ENCODE data around the gene EPN2.

The EPN2 gene

DNA sequence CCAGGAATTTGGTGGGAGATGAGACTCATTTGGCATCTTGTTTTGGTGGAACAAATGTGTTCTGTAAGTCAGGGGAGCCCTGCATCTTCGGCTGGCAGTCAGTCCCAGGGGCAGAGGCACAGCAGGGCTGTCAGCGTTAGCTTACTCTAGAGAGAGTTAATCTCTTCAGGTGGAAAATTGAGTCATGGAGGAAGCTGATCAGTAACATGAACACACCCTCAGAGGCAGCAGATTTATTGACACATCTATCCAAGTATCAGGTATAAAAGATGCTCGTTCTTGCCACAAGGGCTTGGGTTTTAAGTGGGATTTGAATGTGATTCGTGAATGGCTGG lies 55.2 kb downstream of the EPN2 start:
- no peak for DNase-seq (ENCODE audit: low read depth, low spot score)

DNA sequence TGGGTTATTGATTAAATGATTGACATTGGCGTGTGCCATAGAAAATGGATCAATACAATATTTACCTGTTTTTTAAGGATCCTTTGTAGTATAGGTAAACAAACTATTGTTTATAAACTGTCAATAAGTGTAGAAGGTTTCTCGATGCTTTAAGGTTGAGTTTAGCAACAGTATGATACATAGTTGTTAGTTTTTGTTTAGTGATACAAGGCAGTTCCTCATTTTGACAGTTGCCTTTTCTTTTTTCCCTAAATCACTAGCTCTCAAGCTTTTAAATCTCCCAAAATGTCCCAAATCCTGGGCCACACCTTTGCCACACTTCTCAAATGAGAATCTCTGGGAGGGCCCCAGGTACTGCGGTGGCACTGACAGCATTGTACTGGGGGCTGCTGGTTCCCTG lies 57.3 kb downstream of the EPN2 start:
- DNase-seq (ENCODE audit: low read depth, low spot score), result no peak

GRCh38 chr17:19295473-19296135 lies 58.4 kb downstream of the EPN2 start:
- DNase-seq (ENCODE audit: low read depth, low spot score), result no peak

- no peak for DNase-seq (ENCODE audit: low read depth, low spot score)
These were observed 59.9 kb downstream of the EPN2 start for GRCh38 chr17:19296786-19297778.

DNA sequence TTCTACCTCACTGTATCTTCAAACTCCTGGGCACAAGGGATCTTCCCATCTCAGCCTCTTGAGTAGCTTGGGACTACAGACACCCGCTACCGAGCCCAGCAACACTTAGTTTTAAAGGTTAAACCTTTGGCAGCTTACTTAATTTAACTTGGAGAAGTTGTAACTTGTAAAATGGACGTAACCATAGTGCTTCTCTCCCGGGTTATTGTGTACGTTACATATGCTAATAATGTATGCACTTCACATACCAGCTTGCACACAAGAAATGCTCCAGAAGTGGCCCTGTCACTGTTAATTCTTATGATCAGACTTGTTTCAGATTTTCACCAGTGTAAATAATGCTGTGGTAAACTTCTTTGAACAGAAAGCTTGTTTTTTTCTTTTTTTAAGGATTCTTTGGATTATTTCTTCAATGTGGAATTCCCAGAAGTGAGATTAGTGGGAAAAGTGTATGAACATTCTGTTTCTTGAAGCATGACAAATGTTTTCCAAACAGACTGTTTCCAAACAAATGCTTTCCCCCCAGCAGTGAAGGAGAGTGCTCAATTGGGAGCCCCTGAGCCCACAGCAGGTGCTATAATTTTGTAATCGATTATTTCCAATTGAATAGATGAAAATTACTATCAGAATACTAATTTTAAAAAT lies 61.5 kb downstream of the EPN2 start:
- no peak for DNase-seq (ENCODE audit: low read depth, low spot score)

- DNase-seq (ENCODE audit: low read depth, low spot score), result no peak
These were observed 62.1 kb downstream of the EPN2 start for GRCh38 chr17:19299214-19299747.

DNA sequence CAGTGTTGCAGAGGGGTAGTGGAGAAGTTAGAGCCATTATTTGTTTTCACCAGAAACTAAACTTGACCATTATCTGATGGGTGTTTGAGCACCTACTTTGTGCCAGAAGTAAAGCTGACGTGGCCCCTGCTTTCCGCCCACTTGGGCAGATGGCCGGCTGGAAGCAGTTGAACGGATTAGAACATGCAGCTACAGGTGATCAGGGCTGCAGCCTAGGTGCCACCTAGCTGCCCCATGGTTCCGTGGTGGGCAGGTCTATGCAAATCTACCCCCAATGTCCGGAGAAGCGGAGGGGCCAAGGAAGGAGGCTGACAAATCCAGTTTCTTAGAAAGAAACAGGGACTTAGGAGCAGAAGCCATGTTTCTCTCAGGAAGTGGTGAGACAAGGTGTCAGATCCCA lies 62.7 kb downstream of the EPN2 start:
- DNase-seq (ENCODE audit: low read depth, low spot score), result no peak

- no peak for DNase-seq (ENCODE audit: low read depth, low spot score)
These were observed 64.2 kb downstream of the EPN2 start for GRCh38 chr17:19301274-19301951.

DNA sequence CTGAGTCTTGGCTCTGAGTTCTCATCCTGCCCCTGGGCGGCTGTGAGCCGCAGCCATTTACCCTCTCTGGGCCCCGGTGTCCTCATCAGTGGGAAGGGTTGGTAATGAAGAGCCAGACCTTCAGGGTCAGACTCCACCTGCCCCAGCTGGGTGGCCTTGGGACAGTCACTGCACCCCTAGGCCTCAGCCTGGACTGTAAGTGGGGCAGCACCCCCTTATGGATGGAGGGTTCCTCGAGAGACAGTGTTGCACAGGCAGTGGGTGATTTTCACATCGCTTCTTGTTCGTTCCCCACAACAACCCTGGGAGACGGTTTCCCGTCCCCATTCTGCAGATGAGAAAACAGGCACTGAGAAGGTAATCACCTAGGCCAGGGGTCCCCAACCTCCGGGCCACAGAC lies 64.8 kb downstream of the EPN2 start:
- no peak for DNase-seq (ENCODE audit: low read depth, low spot score)

DNA sequence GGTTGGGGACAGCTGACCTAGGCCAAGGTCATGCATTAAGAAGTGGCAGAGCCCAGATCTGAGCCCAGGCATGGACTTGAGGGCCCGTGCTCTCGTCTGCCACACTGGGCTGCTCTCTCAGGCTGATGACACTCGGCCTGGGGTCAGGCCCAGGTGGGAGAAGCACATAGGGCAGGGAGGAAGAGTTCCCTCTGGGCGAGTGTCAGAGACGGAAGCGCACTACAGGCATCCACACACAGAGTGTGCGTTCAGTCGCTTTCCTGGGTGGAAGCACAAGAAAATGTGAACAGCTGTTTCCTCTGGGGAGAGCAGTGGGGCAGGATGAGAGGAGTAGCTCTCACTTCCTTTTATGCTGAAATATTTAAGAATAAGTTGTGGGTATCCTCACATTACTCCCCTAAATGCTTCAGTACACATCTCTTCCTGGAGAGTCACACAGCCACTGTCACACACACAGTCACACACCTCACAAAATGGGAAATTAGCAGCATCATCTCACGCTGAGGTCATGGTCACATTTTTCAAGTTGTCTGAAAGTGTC lies 65.7 kb downstream of the EPN2 start:
- no peak for DNase-seq (ENCODE audit: low read depth, low spot score)

- no peak for DNase-seq (ENCODE audit: low read depth, low spot score)
These were observed 66.2 kb downstream of the EPN2 start for GRCh38 chr17:19303367-19303776.

DNA sequence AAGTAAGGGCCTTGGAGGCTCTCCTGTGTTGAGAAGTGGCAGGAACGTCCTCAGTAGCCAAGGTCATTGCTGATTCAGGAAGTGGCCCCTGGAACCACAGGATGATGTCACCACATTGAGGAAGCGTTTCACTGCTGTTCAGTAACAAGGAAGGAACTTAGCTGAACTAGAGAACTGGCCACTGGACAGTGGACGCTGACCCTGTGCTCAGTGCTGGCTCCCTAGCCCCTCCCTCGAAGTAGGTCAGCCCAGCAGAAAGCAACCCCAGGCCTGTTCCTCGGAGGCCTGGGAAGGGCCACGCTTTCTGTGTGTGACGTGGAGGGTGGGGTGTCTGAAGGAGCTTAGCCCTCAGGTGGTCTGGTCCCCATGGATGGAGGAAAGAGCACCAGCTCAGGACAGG lies 67.0 kb downstream of the EPN2 start:
- no peak for DNase-seq (ENCODE audit: low read depth, low spot score)

- no peak for DNase-seq (ENCODE audit: low read depth, low spot score)
These were observed 67.6 kb downstream of the EPN2 start for GRCh38 chr17:19304751-19305150.

DNA sequence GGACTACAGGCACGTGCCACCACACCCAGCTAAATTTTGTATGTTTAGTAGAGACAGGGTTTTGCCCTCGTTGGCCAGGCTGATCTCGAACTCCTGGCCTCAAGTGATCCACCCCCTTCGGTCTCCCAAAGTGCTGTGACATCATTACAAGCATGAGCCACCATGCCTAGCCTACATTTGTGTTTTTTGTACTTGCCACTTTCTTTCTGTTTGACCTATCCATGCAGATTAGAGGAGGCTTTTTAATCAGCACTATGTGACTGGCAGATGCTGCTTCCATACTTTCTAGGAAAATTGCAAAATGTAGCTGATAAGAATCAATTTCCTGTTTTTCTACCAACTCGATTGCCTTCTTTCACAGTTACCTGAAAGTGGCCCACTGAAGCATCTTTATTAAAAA lies 68.1 kb downstream of the EPN2 start:
- DNase-seq (ENCODE audit: low read depth, low spot score), result no peak

- no peak for DNase-seq (ENCODE audit: low read depth, low spot score)
These were observed 68.6 kb downstream of the EPN2 start for GRCh38 chr17:19305761-19306159.

GRCh38 chr17:19306160-19307111 lies 69.3 kb downstream of the EPN2 start:
- DNase-seq (ENCODE audit: low read depth, low spot score), result no peak

DNA sequence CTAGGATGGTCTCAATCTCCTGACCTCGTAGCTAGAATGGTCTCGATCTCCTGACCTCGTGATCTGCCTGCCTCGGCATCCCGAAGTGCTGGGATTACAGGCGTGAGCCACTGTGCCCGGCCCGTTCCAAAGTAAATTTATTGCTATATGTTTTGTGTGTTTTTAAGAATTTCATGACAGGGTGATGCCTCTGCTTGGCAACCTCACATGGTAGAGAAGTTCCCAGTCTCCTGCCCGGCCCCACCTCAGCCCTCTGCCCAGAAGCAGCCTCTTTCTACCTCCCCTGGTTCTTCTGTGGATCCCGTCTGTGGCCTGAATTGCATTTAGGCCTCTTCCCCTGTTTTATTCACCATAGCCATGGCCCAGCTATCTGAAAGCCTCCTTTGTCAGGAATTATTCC lies 70.4 kb downstream of the EPN2 start:
- no peak for DNase-seq (ENCODE audit: low read depth, low spot score)

DNA sequence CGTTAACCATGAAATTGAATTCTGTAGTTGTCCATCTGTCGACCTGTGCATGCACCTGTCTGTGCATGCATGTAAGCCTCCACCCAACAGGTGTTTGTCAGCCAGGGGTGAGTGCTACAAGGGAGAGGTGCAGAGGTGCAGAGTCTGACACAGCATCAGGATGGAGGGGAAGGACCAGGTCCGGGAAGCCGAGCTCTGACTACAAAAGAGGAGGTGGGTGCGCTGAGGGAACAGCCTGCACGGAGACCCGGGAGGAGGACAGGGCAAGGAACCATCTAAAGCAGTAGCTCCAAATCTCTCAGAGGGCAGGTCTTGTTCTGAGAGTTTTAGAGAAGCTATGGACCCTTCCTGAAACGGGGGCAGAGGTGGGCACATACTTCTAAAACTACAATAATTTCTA lies 71.2 kb downstream of the EPN2 start:
- no peak for DNase-seq (ENCODE audit: low read depth, low spot score)

DNA sequence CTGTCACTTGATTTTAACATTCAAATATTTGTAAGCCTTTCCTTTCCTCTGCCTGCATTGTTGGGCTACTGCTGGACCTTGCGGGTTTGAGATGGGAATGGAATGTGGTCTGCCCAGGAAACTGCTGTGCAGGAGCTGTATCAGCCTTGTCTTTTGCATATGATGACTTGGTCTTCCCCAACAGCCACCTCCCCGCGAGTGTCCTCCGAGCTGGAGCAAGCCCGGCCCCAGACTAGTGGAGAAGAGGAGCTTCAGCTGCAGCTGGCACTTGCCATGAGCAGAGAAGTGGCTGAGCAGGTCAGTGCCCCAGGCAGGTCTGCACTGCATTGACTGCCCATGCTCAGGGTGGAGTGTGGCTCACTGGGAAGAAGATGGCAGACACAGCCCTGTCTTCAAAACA lies 72.5 kb downstream of the EPN2 start:
- no peak for DNase-seq (ENCODE audit: low read depth, low spot score)

- DNase-seq (ENCODE audit: low read depth, low spot score), result no peak
These were observed 73.0 kb downstream of the EPN2 start for GRCh38 chr17:19310151-19310550.
